Astrocyte (in vitro differentiated cells and primary cell): ENCODE data around the gene IDUA. TPM values are rescaled to one million over a fixed set of nuclear protein-coding genes. Genes with fewer than 3 reads are reported as not detected.

Source experiments
- DNase-seq: peaks from one replicate; pipeline ENCODE4 v3.0.0-alpha.2; 2010; ENCODE audit warnings: low read depth
- FAIRE-seq: peaks from 2 replicates; lab custom pipeline; 2011; peaks lifted over from hg19 to GRCh38; lab: Jason Lieb, UNC
- H2AFZ ChIP-seq: 2 replicates; pipeline ENCODE4 v1.6.0; 2012; ENCODE audit warnings: low read depth, low read length, inconsistent platforms
- H3K27ac ChIP-seq: 2 replicates; pipeline ENCODE4 v1.5.1; 2011; ENCODE audit warnings: low read depth, low read length, inconsistent platforms
- H3K27me3 ChIP-seq: 2 replicates; pipeline ENCODE4 v1.6.0; 2011; ENCODE audit warnings: low read length, inconsistent platforms; ENCODE audit not compliant: insufficient read depth
- H3K36me3 ChIP-seq: 2 replicates; pipeline ENCODE4 v1.5.1; 2011; ENCODE audit warnings: low read length, inconsistent platforms; ENCODE audit not compliant: insufficient read depth
- H3K4me1 ChIP-seq: 2 replicates; pipeline ENCODE4 v1.5.1; 2011; ENCODE audit warnings: low read length, inconsistent platforms; ENCODE audit not compliant: insufficient read depth
- H3K4me2 ChIP-seq: 2 replicates; pipeline ENCODE4 v1.6.0; 2012; ENCODE audit warnings: low read length, inconsistent platforms
- H3K4me3 ChIP-seq: 2 replicates; pipeline ENCODE4 v1.5.1; 2011; ENCODE audit warnings: low read depth, mild to moderate bottlenecking, low read length, inconsistent platforms; ENCODE audit not compliant: insufficient read depth
- H3K79me2 ChIP-seq: 2 replicates; pipeline ENCODE4 v1.6.0; 2012; ENCODE audit warnings: mild to moderate bottlenecking, low read length, inconsistent platforms; ENCODE audit not compliant: insufficient read depth
- H3K9ac ChIP-seq: 2 replicates; pipeline ENCODE4 v1.6.0; 2012; ENCODE audit warnings: mild to moderate bottlenecking, low read length, inconsistent platforms
- H3K9me3 ChIP-seq: 2 replicates; pipeline ENCODE4 v1.5.1; 2012; ENCODE audit warnings: low read depth, mild to moderate bottlenecking, low read length, inconsistent platforms; ENCODE audit not compliant: insufficient read depth
- H4K20me1 ChIP-seq: 2 replicates; pipeline ENCODE4 v1.6.0; 2012; ENCODE audit warnings: low read length, inconsistent platforms; ENCODE audit not compliant: insufficient read depth
- H3K27ac Mint-ChIP-seq: one replicate; pipeline ENCODE4 v1.8.0; 2021; ENCODE audit warnings: mild to moderate bottlenecking, mixed read lengths; ENCODE audit not compliant: unreplicated experiment
- H3K27me3 Mint-ChIP-seq: one replicate; pipeline ENCODE4 v1.8.0; 2021; ENCODE audit warnings: low read depth, mixed read lengths; ENCODE audit not compliant: unreplicated experiment
- H3K36me3 Mint-ChIP-seq: one replicate; pipeline ENCODE4 v1.8.0; 2021; ENCODE audit warnings: low read depth, mixed read lengths; ENCODE audit not compliant: unreplicated experiment
- H3K4me1 Mint-ChIP-seq: one replicate; pipeline ENCODE4 v1.8.0; 2021; ENCODE audit warnings: low read depth, mixed read lengths; ENCODE audit not compliant: unreplicated experiment
- H3K4me3 Mint-ChIP-seq: one replicate; pipeline ENCODE4 v1.8.0; 2021; ENCODE audit warnings: mild to moderate bottlenecking, moderate library complexity, mixed read lengths; ENCODE audit not compliant: unreplicated experiment
- H3K9me3 Mint-ChIP-seq: one replicate; pipeline ENCODE4 v1.8.0; 2021; ENCODE audit warnings: mild to moderate bottlenecking, mixed read lengths; ENCODE audit not compliant: unreplicated experiment
- EZH2 ChIP-seq: IDR thresholded peaks from 2 replicates; pipeline ENCODE4 v1.6.1; 2012; ENCODE audit warnings: mild to moderate bottlenecking, low read length, inconsistent platforms; ENCODE audit not compliant: insufficient read depth
- total RNA-seq: library from RNA; stranded (reverse); gene quantifications from 2 replicates; pipeline ENCODE4 v1.2.1, GENCODE V29; 2021
- TF ChIP-seq, protein P1 (sequence below): IDR thresholded peaks from 2 replicates; pipeline ENCODE4 v1.5.1; 2011; ENCODE audit warnings: low read depth, mild to moderate bottlenecking, inconsistent platforms, low read length, moderate library complexity; ENCODE audit not compliant: insufficient read depth

The IDUA gene
- total RNA-seq, 1 donor from 2014 or later, result 20.5 TPM

DNA sequence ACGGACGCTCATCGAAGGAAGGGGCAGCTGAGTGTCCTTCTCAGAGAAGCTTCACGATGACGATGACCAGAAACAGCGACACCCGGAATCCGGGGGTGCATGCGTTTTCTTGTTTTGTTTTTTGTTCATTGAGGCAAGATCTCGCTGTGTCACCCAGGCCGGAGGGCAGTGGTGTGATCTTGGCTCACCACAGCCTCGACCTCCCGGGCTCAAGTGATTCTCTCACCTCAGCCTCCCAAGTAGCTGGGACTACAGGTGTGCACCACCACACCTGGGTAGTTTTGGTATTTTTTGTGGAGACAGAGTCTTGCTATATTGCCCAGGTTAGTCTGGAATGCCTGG is 33.3 kb upstream of the IDUA start:
- no peaks in the 10 kb centered on the region for H3K4me1 ChIP-seq
- H3K27me3 ChIP-seq, result no peaks in the 10 kb centered on the region
- H3K36me3 Mint-ChIP-seq, result peaks cover 7% of the 10 kb centered on the region
- H3K4me3 Mint-ChIP-seq, result no peak overlapping the region
- H3K27ac ChIP-seq, result no peak overlapping the region
- H3K4me1 Mint-ChIP-seq, result no peaks in the 10 kb centered on the region
- H3K4me3 ChIP-seq, result no peak overlapping the region
- peaks cover 11% of the 10 kb centered on the region for H4K20me1 ChIP-seq
- DNase-seq (no peak), FAIRE-seq (no peak)
- H3K27me3 Mint-ChIP-seq, result peaks cover 3% of the 10 kb centered on the region
- no peaks in the 10 kb centered on the region for H3K79me2 ChIP-seq
- TF ChIP-seq, protein P1, sequence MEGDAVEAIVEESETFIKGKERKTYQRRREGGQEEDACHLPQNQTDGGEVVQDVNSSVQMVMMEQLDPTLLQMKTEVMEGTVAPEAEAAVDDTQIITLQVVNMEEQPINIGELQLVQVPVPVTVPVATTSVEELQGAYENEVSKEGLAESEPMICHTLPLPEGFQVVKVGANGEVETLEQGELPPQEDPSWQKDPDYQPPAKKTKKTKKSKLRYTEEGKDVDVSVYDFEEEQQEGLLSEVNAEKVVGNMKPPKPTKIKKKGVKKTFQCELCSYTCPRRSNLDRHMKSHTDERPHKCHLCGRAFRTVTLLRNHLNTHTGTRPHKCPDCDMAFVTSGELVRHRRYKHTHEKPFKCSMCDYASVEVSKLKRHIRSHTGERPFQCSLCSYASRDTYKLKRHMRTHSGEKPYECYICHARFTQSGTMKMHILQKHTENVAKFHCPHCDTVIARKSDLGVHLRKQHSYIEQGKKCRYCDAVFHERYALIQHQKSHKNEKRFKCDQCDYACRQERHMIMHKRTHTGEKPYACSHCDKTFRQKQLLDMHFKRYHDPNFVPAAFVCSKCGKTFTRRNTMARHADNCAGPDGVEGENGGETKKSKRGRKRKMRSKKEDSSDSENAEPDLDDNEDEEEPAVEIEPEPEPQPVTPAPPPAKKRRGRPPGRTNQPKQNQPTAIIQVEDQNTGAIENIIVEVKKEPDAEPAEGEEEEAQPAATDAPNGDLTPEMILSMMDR, result no peak
- no peak for TF ChIP-seq EZH2
- no peak overlapping the region for H3K4me2 ChIP-seq
- no peak overlapping the region for H3K9ac ChIP-seq
- H3K9me3 Mint-ChIP-seq, result no peaks in the 10 kb centered on the region
- no peak overlapping the region for H3K27ac Mint-ChIP-seq
- H3K9me3 ChIP-seq, result no peaks in the 10 kb centered on the region
- H3K36me3 ChIP-seq, result no peaks in the 10 kb centered on the region
- H2AFZ ChIP-seq, result no peak overlapping the region

DNA sequence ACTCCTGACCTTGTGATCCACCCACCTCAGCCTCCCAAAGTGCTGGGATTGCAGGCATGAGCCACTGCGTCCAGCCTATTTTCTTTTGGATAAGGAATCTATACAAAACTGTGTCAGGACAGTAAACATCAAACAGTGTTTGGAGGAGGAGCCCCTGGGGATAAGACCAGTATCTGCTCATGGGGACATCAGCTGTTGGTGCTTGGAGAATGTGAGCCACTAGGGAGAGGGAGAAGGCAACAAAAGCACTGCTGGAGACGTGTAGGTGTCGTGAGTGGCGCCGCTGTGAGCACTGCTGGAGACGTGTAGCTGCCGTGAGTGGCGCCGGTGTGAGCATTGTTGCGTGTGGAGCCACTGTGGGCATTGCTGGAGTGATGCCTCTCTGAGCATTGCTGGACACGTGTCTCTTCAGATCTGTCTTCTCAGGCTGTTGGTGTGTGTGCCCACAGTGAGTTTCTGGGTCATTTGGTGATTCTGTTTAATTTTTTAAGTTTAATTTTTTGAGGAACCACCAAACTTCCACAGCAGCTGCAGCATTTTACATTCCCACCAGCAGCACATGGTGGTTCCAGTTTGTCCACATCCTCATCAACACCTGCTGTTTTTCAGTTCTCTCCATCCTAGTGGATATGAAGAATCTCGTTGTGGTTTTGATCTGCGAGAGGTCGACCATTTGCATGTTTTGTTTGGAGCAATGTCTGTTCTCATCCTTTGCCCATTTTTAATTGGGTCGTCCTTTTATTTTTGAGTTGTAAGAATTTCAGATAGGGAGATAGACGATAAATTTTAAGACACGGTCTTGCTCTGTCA is 32.4 kb upstream of the IDUA start:
- no peak overlapping the region for H3K27ac Mint-ChIP-seq

More for the DNA sequence above, 32.4 kb upstream of the IDUA start:
- H3K36me3 ChIP-seq, result no peaks in the 10 kb centered on the region
- Mint-ChIP-seq H3K4me1 (no peaks in the 10 kb centered on the region), H3K27me3 (peaks cover 1% of the 10 kb centered on the region), H3K9me3 (no peaks in the 10 kb centered on the region), H3K36me3 (peaks cover 9% of the 10 kb centered on the region), H3K4me3 (no peak overlapping the region)
- no peak overlapping the region for H2AFZ ChIP-seq
- H3K27ac ChIP-seq, result no peak overlapping the region
- TF ChIP-seq EZH2, result no peak
- TF ChIP-seq, protein P1, result no peak
- H3K79me2 ChIP-seq, result no peaks in the 10 kb centered on the region
- H3K27me3 ChIP-seq, result no peaks in the 10 kb centered on the region
- H3K4me1 ChIP-seq, result no peaks in the 10 kb centered on the region
- no peak overlapping the region for H3K4me2 ChIP-seq
- no peaks in the 10 kb centered on the region for H3K9me3 ChIP-seq
- FAIRE-seq, result no peak
- H3K9ac ChIP-seq, result no peak overlapping the region
- H4K20me1 ChIP-seq, result peaks cover 2% of the 10 kb centered on the region
- DNase-seq, result no peak
- H3K4me3 ChIP-seq, result no peak overlapping the region
